Suprapubic skin (tissue), 4 donors: ENCODE results near the gene TGM2.

Experiments
- CTCF ChIP-seq, 2 donors: fragments of 200-600 bp in 1 of 2; fragments of 450-650 bp in 1 of 2; sonication (generic) in 1 of 2; IDR thresholded peaks; one replicate each; pipeline ENCODE4 v1.5.1; 2016 to 2019; ENCODE audit warnings: antibody characterized with exemption in 2 of 2, mild to moderate bottlenecking in 1 of 2, moderate library complexity in 1 of 2
- EP300 ChIP-seq: sonication (generic); formaldehyde crosslinking; IDR thresholded peaks from one replicate; pipeline ENCODE4 v1.6.1; 2017; ENCODE audit warnings: antibody characterized with exemption
- POLR2A ChIP-seq, 2 donors: fragments of 450-650 bp; IDR thresholded peaks; one replicate each; pipeline ENCODE4 v1.6.1; 2017; ENCODE audit warnings: antibody characterized with exemption in 2 of 2, mild to moderate bottlenecking in 2 of 2, moderate library complexity in 2 of 2
- POLR2AphosphoS5 ChIP-seq, 3 donors: sonication (generic); formaldehyde crosslinking; IDR thresholded peaks; one replicate each; pipeline ENCODE4 v1.6.1; 2017; ENCODE audit warnings: antibody characterized with exemption in 3 of 3

GRCh38 chr20:38193586-38194105, 28.6 kb upstream of the TGM2 start:
- no peak for TF ChIP-seq CTCF (IDR thresholded peaks at IDR 0.05)
- no peak for TF ChIP-seq POLR2AphosphoS5 (IDR thresholded peaks at IDR 0.05)
- no peak for TF ChIP-seq POLR2A (IDR thresholded peaks at IDR 0.05)
- TF ChIP-seq EP300 = no peak
